ENCODE data around the gene PALLD. TPM values are rescaled to one million over a fixed set of nuclear protein-coding genes. Genes with fewer than 3 reads are reported as not detected.

The PALLD gene
- total and polyA plus RNA-seq, 2 of the 13 experiments (the other 11 are each of a cell fraction or from before 2014, with no cell fraction given): 0.50 to 1.5 TPM

GRCh38 chr4:168878623-168879022 lies 381.8 kb downstream of the PALLD start:
- Histone ChIP-seq H3K9ac (ENCODE audit: insufficient read depth, low read depth, low read length) (no peak overlapping the region), H2AFZ (ENCODE audit: low read length) (no peak overlapping the region), H4K20me1 (ENCODE audit: insufficient read depth, low read length) (no peaks in the 10 kb centered on the region), H3K4me3 (replicated peaks in 1 of 3; ENCODE audit: insufficient read depth in 1 of 3, low read depth in 2 of 3, low read length in 3 of 3) (no peak overlapping the region), H3K4me1 (ENCODE audit: insufficient read depth, low read length) (peaks cover 25% of the 10 kb centered on the region), H3K27ac (ENCODE audit: extremely low read length, insufficient read depth, low read length) (no peak overlapping the region), H3K36me3 (replicated peaks in 1 of 2; ENCODE audit: control insufficient read depth in 1 of 2, insufficient read depth in 2 of 2, low read length in 2 of 2) (no peaks in the 10 kb centered on the region), H3K4me2 (ENCODE audit: low read depth, low read length) (no peak overlapping the region), H3K79me2 (ENCODE audit: insufficient read depth, low read length) (no peaks in the 10 kb centered on the region), H3K9me3 (ENCODE audit: low read length) (no peaks in the 10 kb centered on the region), H3K27me3 (ENCODE audit: control insufficient read depth in 1 of 2, insufficient read depth in 2 of 2, low read length in 2 of 2) (no peaks in the 10 kb centered on the region; a peak in 1 of 5 replicates)
- CTCF ChIA-PET (ENCODE audit: low intra/inter-chr PET ratio, low total read pairs): no interaction called here
- in situ Hi-C loops (cut with HindIII; ENCODE audit: extremely low pct_ligation_motif_present, low pct_unique_long_range_greater_than_20kb): no loop called here
- no peak for DNase-seq (ENCODE audit: low spot score)
- 97% methylated on average over 2 of the region's 2 CpGs for WGBS (ENCODE audit: low lambda C conversion rate)
- FAIRE-seq: no peak
- TF ChIP-seq ZNF18 (CRISPR knock-in tag; IDR thresholded peaks at IDR 0.05; ENCODE audit: insufficient replicate concordance): no peak
- no peak for TF ChIP-seq POLR2G (IDR thresholded peaks at IDR 0.05; ENCODE audit: low read depth, low read length)
- TF ChIP-seq ZBTB21 (CRISPR knock-in tag; IDR thresholded peaks at IDR 0.05): no peak
- TF ChIP-seq HMG20A (CRISPR knock-in tag; IDR thresholded peaks at IDR 0.05; ENCODE audit: borderline replicate concordance): no peak
- no peak for TF ChIP-seq WIZ (CRISPR knock-in tag; IDR thresholded peaks at IDR 0.05)
- BruUV-seq (replicated peaks): no TSS peak
- intact Hi-C loops (cut with micrococcal nuclease; ENCODE audit: unreplicated experiment): no loop called here
- POLR2A ChIA-PET: no interaction called here
- ATAC-seq: no peak

- no peak for DNase-seq (ENCODE audit: low spot score)
- in situ Hi-C loops (cut with HindIII; ENCODE audit: extremely low pct_ligation_motif_present, low pct_unique_long_range_greater_than_20kb): no loop called here
- Histone ChIP-seq H3K9me3 (ENCODE audit: low read length) (no peaks in the 10 kb centered on the region), H3K27me3 (ENCODE audit: control insufficient read depth in 1 of 2, insufficient read depth in 2 of 2, low read length in 2 of 2) (no peaks in the 10 kb centered on the region; a peak in 1 of 5 replicates), H3K4me2 (ENCODE audit: low read depth, low read length) (no peak overlapping the region), H3K9ac (ENCODE audit: insufficient read depth, low read depth, low read length) (no peak overlapping the region), H3K27ac (ENCODE audit: extremely low read length, insufficient read depth, low read length) (no peak overlapping the region), H3K36me3 (replicated peaks in 1 of 2; ENCODE audit: control insufficient read depth in 1 of 2, insufficient read depth in 2 of 2, low read length in 2 of 2) (no peaks in the 10 kb centered on the region), H4K20me1 (ENCODE audit: insufficient read depth, low read length) (no peaks in the 10 kb centered on the region), H2AFZ (ENCODE audit: low read length) (no peak overlapping the region), H3K4me1 (ENCODE audit: insufficient read depth, low read length) (peaks cover 25% of the 10 kb centered on the region), H3K4me3 (replicated peaks in 1 of 3; ENCODE audit: insufficient read depth in 1 of 3, low read depth in 2 of 3, low read length in 3 of 3) (no peak overlapping the region), H3K79me2 (ENCODE audit: insufficient read depth, low read length) (no peaks in the 10 kb centered on the region)
- ATAC-seq: no peak
- ChIA-PET POLR2A (no interaction called here), CTCF (ENCODE audit: low intra/inter-chr PET ratio, low total read pairs) (no interaction called here)
- FAIRE-seq: no peak
- intact Hi-C loops (cut with micrococcal nuclease; ENCODE audit: unreplicated experiment): no loop called here
- no TSS peak for BruUV-seq (replicated peaks)
- TF ChIP-seq, protein P1, sequence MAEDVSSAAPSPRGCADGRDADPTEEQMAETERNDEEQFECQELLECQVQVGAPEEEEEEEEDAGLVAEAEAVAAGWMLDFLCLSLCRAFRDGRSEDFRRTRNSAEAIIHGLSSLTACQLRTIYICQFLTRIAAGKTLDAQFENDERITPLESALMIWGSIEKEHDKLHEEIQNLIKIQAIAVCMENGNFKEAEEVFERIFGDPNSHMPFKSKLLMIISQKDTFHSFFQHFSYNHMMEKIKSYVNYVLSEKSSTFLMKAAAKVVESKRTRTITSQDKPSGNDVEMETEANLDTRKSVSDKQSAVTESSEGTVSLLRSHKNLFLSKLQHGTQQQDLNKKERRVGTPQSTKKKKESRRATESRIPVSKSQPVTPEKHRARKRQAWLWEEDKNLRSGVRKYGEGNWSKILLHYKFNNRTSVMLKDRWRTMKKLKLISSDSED (CRISPR knock-in tag; IDR thresholded peaks at IDR 0.05): no peak
- no peak for TF ChIP-seq RBFOX2 (IDR thresholded peaks at IDR 0.05; ENCODE audit: low read depth, low read length)
- no peak for TF ChIP-seq WIZ (CRISPR knock-in tag; IDR thresholded peaks at IDR 0.05)
- TF ChIP-seq, protein P2, sequence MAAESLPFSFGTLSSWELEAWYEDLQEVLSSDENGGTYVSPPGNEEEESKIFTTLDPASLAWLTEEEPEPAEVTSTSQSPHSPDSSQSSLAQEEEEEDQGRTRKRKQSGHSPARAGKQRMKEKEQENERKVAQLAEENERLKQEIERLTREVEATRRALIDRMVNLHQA (CRISPR knock-in tag; IDR thresholded peaks at IDR 0.05): no peak
- no peak for TF ChIP-seq DMAP1 (CRISPR knock-in tag; IDR thresholded peaks at IDR 0.05)
- no peak for TF ChIP-seq KMT2B (CRISPR knock-in tag; IDR thresholded peaks at IDR 0.05)
- no peak for TF ChIP-seq E2F1 (CRISPR knock-in tag; IDR thresholded peaks at IDR 0.05)
- no peak for TF ChIP-seq HDAC6 (IDR thresholded peaks at IDR 0.05; ENCODE audit: low read depth, low read length)
- TF ChIP-seq GPBP1L1 (CRISPR knock-in tag; IDR thresholded peaks at IDR 0.05): no peak
- TF ChIP-seq ZNF274 (CRISPR knock-in tag; IDR thresholded peaks at IDR 0.05): no peak
These were observed 382.3 kb downstream of the PALLD start for GRCh38 chr4:168879188-168879587.
